ENCODE measurements around the gene RARG. TPM values are rescaled to one million over a fixed set of nuclear protein-coding genes. Genes with fewer than 3 reads are reported as not detected.

Gene RARG
- total and polyA plus RNA-seq, 12 donors, result 3.8 to 36.4 (median 24.8) TPM

- TF ChIP-seq CTCF (IDR thresholded peaks at IDR 0.05) (peak in 1 of 6 experiments; percentile 14), POLR2A (IDR thresholded peaks at IDR 0.05) (no peak)
- WGBS, 4 donors, result 0 to 9% (median 7%) methylated on average over 11 to 19 of the region's 19 CpGs
- intact Hi-C loops (cut with DNase I), result loop anchor here in 1 of 2 donors (5.0 kb wide), 1 partner anchor 40 kb away; no protein-coding TSS in a partner anchor
- H3K36me3 ChIP-seq (replicated peaks in 1 of 2), result peaks cover 0 to 11% of the 10 kb centered on the region in 2 donors
- H3K9me3 ChIP-seq (replicated peaks in 1 of 3), result no peaks in the 10 kb centered on the region
- peak overlapping the region in 3 of 4 donors; percentile 42 to 92 (median 79) for H3K4me3 ChIP-seq
- peak in 2 of 7 donors; percentile 37 to 65 for DNase-seq
- H3K27ac ChIP-seq, result peak overlapping the region in 4 of 5 donors; percentile 76 to 95 (median 92)
- H3K4me1 ChIP-seq (replicated peaks in 1 of 2), result peaks cover 20 to 26% of the 10 kb centered on the region in 2 donors
- no peaks in the 10 kb centered on the region for H3K27me3 ChIP-seq
These were observed 20.4 kb upstream of the RARG start for GRCh38 chr12:53252349-53252916.

GRCh38 chr12:53251477-53252348 is 19.7 kb upstream of the RARG start:
- 0 to 7% (median 1%) methylated on average over 5 to 51 of the region's 51 CpGs for WGBS, 4 donors
- H3K27me3 ChIP-seq, result no peaks in the 10 kb centered on the region
- H3K9me3 ChIP-seq (replicated peaks in 1 of 3), result no peaks in the 10 kb centered on the region
- H3K36me3 ChIP-seq (replicated peaks in 1 of 2), result peaks cover 0 to 11% of the 10 kb centered on the region in 2 donors
- H3K4me3 ChIP-seq, result peak overlapping the region in 3 of 4 donors; percentile 42 to 92 (median 79)
- peaks cover 20 to 26% of the 10 kb centered on the region in 2 donors for H3K4me1 ChIP-seq (replicated peaks in 1 of 2)
- DNase-seq, result peak; percentile 80 to 95 (median 92)
- intact Hi-C loops (cut with DNase I), result loop anchor here (2.0 to 5.0 kb wide), 2 partner anchors 39 kb away; no protein-coding TSS in a partner anchor
- H3K27ac ChIP-seq, result peak overlapping the region; percentile 76 to 95 (median 91)
- peak in 4 of 6 experiments; percentile 22 to 40 (median 36) for TF ChIP-seq CTCF (IDR thresholded peaks at IDR 0.05)
- TF ChIP-seq POLR2A (IDR thresholded peaks at IDR 0.05), result peak; percentile 10 to 54

- intact Hi-C loops (cut with DNase I), result no loop called here
- H3K4me1 ChIP-seq (replicated peaks in 1 of 2), result peaks cover under 1 to 1% of the 10 kb centered on the region in 2 donors
- TF ChIP-seq POLR2A (IDR thresholded peaks at IDR 0.05) (no peak), CTCF (IDR thresholded peaks at IDR 0.05) (no peak)
These were observed 13.3 kb upstream of the RARG start for GRCh38 chr12:53245286-53245685.

GRCh38 chr12:53244337-53244736 is 12.3 kb upstream of the RARG start:
- no peaks in the 10 kb centered on the region for H3K4me1 ChIP-seq (replicated peaks in 1 of 2)
- H3K27ac ChIP-seq, result no peak overlapping the region
- no peaks in the 10 kb centered on the region for H3K27me3 ChIP-seq
- H3K36me3 ChIP-seq (replicated peaks in 1 of 2), result no peaks in the 10 kb centered on the region
- TF ChIP-seq CTCF (IDR thresholded peaks at IDR 0.05) (no peak), POLR2A (IDR thresholded peaks at IDR 0.05) (no peak)
- intact Hi-C loops (cut with DNase I), result no loop called here
- H3K4me3 ChIP-seq, result no peak overlapping the region
- H3K9me3 ChIP-seq (replicated peaks in 1 of 3), result no peaks in the 10 kb centered on the region
- 55 to 74% (median 66%) methylated on average over 1 of the region's 1 CpG for WGBS, 4 donors
- no peak for DNase-seq

More at GRCh38 chr12:53245286-53245685, 13.3 kb upstream of the RARG start:
- H3K4me3 ChIP-seq, result no peak overlapping the region
- H3K27me3 ChIP-seq, result no peaks in the 10 kb centered on the region
- no peak for DNase-seq
- no peaks in the 10 kb centered on the region for H3K36me3 ChIP-seq (replicated peaks in 1 of 2)
- no peaks in the 10 kb centered on the region for H3K9me3 ChIP-seq (replicated peaks in 1 of 3)
- 67 to 90% (median 84%) methylated on average over 3 of the region's 3 CpGs for WGBS, 4 donors
- H3K27ac ChIP-seq, result no peak overlapping the region

All from adrenal gland (tissue), 12 donors.